SK-N-SH treated with all-trans-retinoic acid at 6 μM for 48 hours (cell line): ENCODE data around the gene CACNB2.

Experiments used
- ATAC-seq: fragments of 200-7000 bp; cut with Tn5 transposase; 3 replicates; pipeline ENCODE4 v1.9.1; 2020; ENCODE audit warnings: mild to moderate bottlenecking, moderate library complexity
- ARNTL ChIP-seq: fragments of 450-650 bp; formaldehyde crosslinking; IDR thresholded peaks from 2 replicates; pipeline ENCODE4 v1.5.0; 2020; ENCODE audit warnings: low read depth, mild to moderate bottlenecking, moderate library complexity, borderline replicate concordance
- BACH2 ChIP-seq: fragments of 250-450 bp; sonication (Bioruptor Pico); IDR thresholded peaks from 2 replicates; pipeline ENCODE4 v1.9.0; 2021; ENCODE audit warnings: mild to moderate bottlenecking, borderline replicate concordance
- CREB5 ChIP-seq: fragments of 250-450 bp; sonication (Bioruptor Pico); IDR thresholded peaks from 2 replicates; pipeline ENCODE4 v1.5.1; 2020; ENCODE audit warnings: low read depth, mild to moderate bottlenecking, moderate library complexity
- CSDC2 ChIP-seq: fragments of 250-450 bp; sonication (Bioruptor Pico); IDR thresholded peaks from 2 replicates; pipeline ENCODE4 v1.5.0; 2020; ENCODE audit warnings: mild to moderate bottlenecking, moderate library complexity
- CSRNP3 ChIP-seq: fragments of 250-450 bp; sonication (Bioruptor Pico); IDR thresholded peaks from 2 replicates; pipeline ENCODE4 v1.5.1; 2021; ENCODE audit warnings: mild to moderate bottlenecking, moderate library complexity
- ESRRG ChIP-seq: fragments of 250-450 bp; sonication (Bioruptor Pico); IDR thresholded peaks from 2 replicates; pipeline ENCODE4 v1.6.1; 2021; ENCODE audit warnings: mild to moderate bottlenecking
- GLIS3 ChIP-seq: fragments of 250-450 bp; sonication (Bioruptor Pico); IDR thresholded peaks from 2 replicates; pipeline ENCODE4 v1.5.0; 2020; ENCODE audit warnings: mild to moderate bottlenecking, moderate library complexity
- ISL1 ChIP-seq: fragments of 250-450 bp; sonication (Bioruptor Pico); IDR thresholded peaks from 2 replicates; pipeline ENCODE4 v2.1.2; 2022; ENCODE audit warnings: mild to moderate bottlenecking, moderate library complexity
- OSR1 ChIP-seq: fragments of 250-450 bp; sonication (Bioruptor Pico); IDR thresholded peaks from 2 replicates; pipeline ENCODE4 v1.8.0; 2022; ENCODE audit warnings: moderate library complexity, mild to moderate bottlenecking, inconsistent platforms
- PATZ1 ChIP-seq: fragments of 250-450 bp; sonication (Bioruptor Pico); IDR thresholded peaks from 2 replicates; pipeline ENCODE4 v1.8.0; 2020; ENCODE audit warnings: mild to moderate bottlenecking, moderate library complexity, borderline replicate concordance
- POU6F1 ChIP-seq: fragments of 250-450 bp; sonication (Bioruptor Pico); IDR thresholded peaks from 2 replicates; pipeline ENCODE4 v1.8.0; 2021; ENCODE audit warnings: low read depth, mild to moderate bottlenecking, moderate library complexity, borderline replicate concordance
- PPARA ChIP-seq: fragments of 250-450 bp; sonication (Bioruptor Pico); IDR thresholded peaks from 2 replicates; pipeline ENCODE4 v1.5.0; 2020; ENCODE audit warnings: mild to moderate bottlenecking, borderline replicate concordance
- RARB ChIP-seq: fragments of 250-450 bp; sonication (Bioruptor Pico); IDR thresholded peaks from 2 replicates; pipeline ENCODE4 v1.8.0; 2021; ENCODE audit warnings: mild to moderate bottlenecking, moderate library complexity
- SNAI2 ChIP-seq: fragments of 250-450 bp; sonication (Bioruptor Pico); IDR thresholded peaks from 2 replicates; pipeline ENCODE4 v1.5.0; 2020; ENCODE audit warnings: mild to moderate bottlenecking, moderate library complexity
- TOX ChIP-seq: fragments of 250-450 bp; sonication (Bioruptor Pico); IDR thresholded peaks from 2 replicates; pipeline ENCODE4 v1.8.0; 2021; ENCODE audit warnings: mild to moderate bottlenecking, moderate library complexity, borderline replicate concordance
- TSHZ2 ChIP-seq: fragments of 250-450 bp; sonication (Bioruptor Pico); IDR thresholded peaks from 2 replicates; pipeline ENCODE4 v1.5.0; 2020; ENCODE audit warnings: mild to moderate bottlenecking, moderate library complexity
- ZC3H10 ChIP-seq: fragments of 250-450 bp; sonication (Bioruptor Pico); IDR thresholded peaks from 2 replicates; pipeline ENCODE4 v1.5.1; 2021; ENCODE audit warnings: mild to moderate bottlenecking, moderate library complexity
- ZFP3 ChIP-seq: fragments of 250-450 bp; sonication (Bioruptor Pico); IDR thresholded peaks from 2 replicates; pipeline ENCODE4 v1.5.0; 2020; ENCODE audit warnings: mild to moderate bottlenecking, moderate library complexity
- ZFP30 ChIP-seq: fragments of 450-650 bp; formaldehyde crosslinking; IDR thresholded peaks from 2 replicates; pipeline ENCODE4 v1.5.0; 2022; ENCODE audit warnings: mild to moderate bottlenecking, moderate library complexity
- ZNF565 ChIP-seq: fragments of 450-650 bp; formaldehyde crosslinking; conservative IDR thresholded peaks from 2 replicates; pipeline ENCODE4 v1.5.0; 2020; ENCODE audit warnings: low read depth, mild to moderate bottlenecking, moderate library complexity
- ZNF70 ChIP-seq: fragments of 450-650 bp; formaldehyde crosslinking; IDR thresholded peaks from 2 replicates; pipeline ENCODE4 v1.5.0; 2020; ENCODE audit warnings: mild to moderate bottlenecking, moderate library complexity
- ZNF8 ChIP-seq: fragments of 450-650 bp; formaldehyde crosslinking; IDR thresholded peaks from 2 replicates; pipeline ENCODE4 v1.5.0; 2020; ENCODE audit warnings: mild to moderate bottlenecking, moderate library complexity

CACNB2 gene

GRCh38 chr10:18377898-18378297 lies 237.7 kb downstream of the CACNB2 start:
- TF ChIP-seq POU6F1 (CRISPR knock-in tag) (no peak), ZFP3 (CRISPR knock-in tag) (no peak), PPARA (no peak), BACH2 (CRISPR knock-in tag) (no peak), CREB5 (CRISPR knock-in tag) (no peak), ZC3H10 (CRISPR knock-in tag) (no peak), SNAI2 (CRISPR knock-in tag) (no peak), OSR1 (CRISPR knock-in tag) (no peak), ZNF70 (CRISPR knock-in tag) (no peak), RARB (no peak), ZNF565 (CRISPR knock-in tag) (no peak), CSRNP3 (CRISPR knock-in tag) (no peak), GLIS3 (CRISPR knock-in tag) (no peak), ARNTL (CRISPR knock-in tag) (no peak), ESRRG (CRISPR knock-in tag) (no peak), CSDC2 (CRISPR knock-in tag) (no peak), TOX (CRISPR knock-in tag) (no peak)
- TF ChIP-seq, all 23 proteins: peak for 0
- no peak for ATAC-seq

GRCh38 chr10:18378766-18379165 lies 238.5 kb downstream of the CACNB2 start:
- TF ChIP-seq BACH2 (CRISPR knock-in tag) = no peak
- no peak for TF ChIP-seq ESRRG (CRISPR knock-in tag)
- TF ChIP-seq CREB5 (CRISPR knock-in tag) = no peak
- TF ChIP-seq SNAI2 (CRISPR knock-in tag) = no peak
- no peak for TF ChIP-seq ISL1 (CRISPR knock-in tag)
- no peak for TF ChIP-seq ZFP3 (CRISPR knock-in tag)
- no peak for TF ChIP-seq CSRNP3 (CRISPR knock-in tag)
- no peak for TF ChIP-seq CSDC2 (CRISPR knock-in tag)
- TF ChIP-seq PATZ1 = no peak
- TF ChIP-seq OSR1 (CRISPR knock-in tag) = no peak
- TF ChIP-seq ZNF8 = no peak
- TF ChIP-seq ZFP30 (CRISPR knock-in tag) = no peak
- TF ChIP-seq GLIS3 (CRISPR knock-in tag) = no peak
- no peak for TF ChIP-seq ZNF70 (CRISPR knock-in tag)
- no peak for TF ChIP-seq TSHZ2 (CRISPR knock-in tag)
- TF ChIP-seq PPARA = no peak
- no peak for TF ChIP-seq ZNF565 (CRISPR knock-in tag)
- TF ChIP-seq RARB = no peak
- no peak for ATAC-seq
